GM21447 (cell line): ENCODE results near the gene FAT3.

ENCODE experiments used
- ATAC-seq: cut with Tn5 transposase; IDR thresholded peaks from one replicate; pipeline ENCODE4 v1.9.1; 2021; ENCODE audit not compliant: unreplicated experiment

Gene FAT3

GRCh38 chr11:92227230-92227814 lies 2.7 kb downstream of the FAT3 start:
- ATAC-seq = no peak

GRCh38 chr11:92227959-92228935 lies 3.6 kb downstream of the FAT3 start:
- ATAC-seq = no peak

GRCh38 chr11:92236856-92237255 lies 12.2 kb downstream of the FAT3 start:
- ATAC-seq = no peak

GRCh38 chr11:92240916-92241315 lies 16.3 kb downstream of the FAT3 start:
- ATAC-seq = no peak

- ATAC-seq = no peak
These were observed 21.2 kb downstream of the FAT3 start for GRCh38 chr11:92245700-92246271.

GRCh38 chr11:92246630-92247029 lies 22.0 kb downstream of the FAT3 start:
- ATAC-seq = no peak

GRCh38 chr11:92249156-92249753 lies 24.6 kb downstream of the FAT3 start:
- ATAC-seq = no peak

GRCh38 chr11:92251980-92252379 lies 27.4 kb downstream of the FAT3 start:
- no peak for ATAC-seq

GRCh38 chr11:92253421-92253820 lies 28.8 kb downstream of the FAT3 start:
- ATAC-seq = no peak

GRCh38 chr11:92253945-92254344 lies 29.3 kb downstream of the FAT3 start:
- ATAC-seq = no peak

- ATAC-seq = no peak
These were observed 32.9 kb downstream of the FAT3 start for GRCh38 chr11:92257536-92257935.

- no peak for ATAC-seq
These were observed 35.2 kb downstream of the FAT3 start for GRCh38 chr11:92259861-92260260.

GRCh38 chr11:92264350-92264749 lies 39.7 kb downstream of the FAT3 start:
- ATAC-seq = no peak

GRCh38 chr11:92266806-92267205 lies 42.2 kb downstream of the FAT3 start:
- ATAC-seq = no peak

GRCh38 chr11:92267278-92267677 lies 42.7 kb downstream of the FAT3 start:
- ATAC-seq = no peak

GRCh38 chr11:92267968-92268367 lies 43.4 kb downstream of the FAT3 start:
- ATAC-seq = no peak

- no peak for ATAC-seq
These were observed 43.9 kb downstream of the FAT3 start for GRCh38 chr11:92268546-92268945.

- ATAC-seq = no peak
These were observed 44.4 kb downstream of the FAT3 start for GRCh38 chr11:92269021-92269420.

GRCh38 chr11:92269841-92270240 lies 45.2 kb downstream of the FAT3 start:
- ATAC-seq = no peak

GRCh38 chr11:92272651-92273050 lies 48.0 kb downstream of the FAT3 start:
- no peak for ATAC-seq
